Measurements from ENCODE around the gene HOXD11.

The HOXD11 gene

GRCh38 chr2:176121190-176122051, 14.3 kb downstream of the HOXD11 start:
- no peak for DNase-seq (ENCODE audit: low read depth)

GRCh38 chr2:176122052-176122682, 15.1 kb downstream of the HOXD11 start:
- DNase-seq (ENCODE audit: low read depth), result no peak

GRCh38 chr2:176122683-176123410, 15.8 kb downstream of the HOXD11 start, which contains the start of gene HOXD9:
Gene HOXD9 (plus strand): TSS chr2:176122719. CDS start chr2:176122769, 50 bp downstream.
- DNase-seq (ENCODE audit: low read depth), result no peak

- DNase-seq (ENCODE audit: low read depth), result no peak
Measured at GRCh38 chr2:176123411-176124109, 16.5 kb downstream of the HOXD11 start.

GRCh38 chr2:176124110-176124946, 17.2 kb downstream of the HOXD11 start:
- no peak for DNase-seq (ENCODE audit: low read depth)

- DNase-seq (ENCODE audit: low read depth), result no peak
Measured at GRCh38 chr2:176124947-176125771, 18.1 kb downstream of the HOXD11 start.

GRCh38 chr2:176125772-176126054, 18.6 kb downstream of the HOXD11 start:
- DNase-seq (ENCODE audit: low read depth), result no peak

- DNase-seq (ENCODE audit: low read depth), result peak; percentile 53
Measured at GRCh38 chr2:176126929-176127773, 20.1 kb downstream of the HOXD11 start.

- no peak for DNase-seq (ENCODE audit: low read depth)
Measured at GRCh38 chr2:176127774-176128072, 20.6 kb downstream of the HOXD11 start.

GRCh38 chr2:176128172-176128981, 21.3 kb downstream of the HOXD11 start:
- no peak for DNase-seq (ENCODE audit: low read depth)

- DNase-seq (ENCODE audit: low read depth), result peak; percentile 18
Measured at GRCh38 chr2:176128982-176129796, 22.1 kb downstream of the HOXD11 start, which contains the start of gene HOXD8. Gene HOXD8 (plus strand): TSS chr2:176129705. CDS start chr2:176130367, 662 bp downstream.

GRCh38 chr2:176129813-176130146, 22.7 kb downstream of the HOXD11 start:
- DNase-seq (ENCODE audit: low read depth), result no peak

- no peak for DNase-seq (ENCODE audit: low read depth)
Measured at GRCh38 chr2:176130147-176130956, 23.3 kb downstream of the HOXD11 start.

GRCh38 chr2:176130957-176131847, 24.1 kb downstream of the HOXD11 start:
- DNase-seq (ENCODE audit: low read depth), result no peak

GRCh38 chr2:176131848-176132158, 24.7 kb downstream of the HOXD11 start:
- DNase-seq (ENCODE audit: low read depth), result no peak

All from iris pigment epithelial cell (primary cell).